ENCODE data around the gene TMEM238L.

DNA sequence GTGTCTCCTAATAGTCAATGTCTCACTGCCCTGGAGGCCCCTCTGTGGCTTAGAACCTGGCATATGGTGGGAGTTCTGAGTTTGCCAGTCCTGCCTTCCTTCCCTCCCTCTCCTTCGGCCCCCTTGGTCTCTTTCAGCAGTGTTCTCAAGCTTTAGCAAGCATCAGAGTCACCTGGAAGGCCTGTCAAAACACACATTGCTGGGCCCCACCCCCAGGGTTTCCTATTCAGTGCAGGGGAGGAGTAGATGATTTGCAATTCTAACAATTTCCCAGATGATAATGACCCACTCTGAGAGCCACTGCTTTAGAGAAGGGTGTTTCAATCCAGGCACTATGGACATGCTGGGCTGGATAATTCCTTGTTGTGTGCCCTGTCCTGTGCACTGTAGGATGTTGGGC is 47.7 kb downstream of the TMEM238L start:
- TF ChIP-seq, protein P1, sequence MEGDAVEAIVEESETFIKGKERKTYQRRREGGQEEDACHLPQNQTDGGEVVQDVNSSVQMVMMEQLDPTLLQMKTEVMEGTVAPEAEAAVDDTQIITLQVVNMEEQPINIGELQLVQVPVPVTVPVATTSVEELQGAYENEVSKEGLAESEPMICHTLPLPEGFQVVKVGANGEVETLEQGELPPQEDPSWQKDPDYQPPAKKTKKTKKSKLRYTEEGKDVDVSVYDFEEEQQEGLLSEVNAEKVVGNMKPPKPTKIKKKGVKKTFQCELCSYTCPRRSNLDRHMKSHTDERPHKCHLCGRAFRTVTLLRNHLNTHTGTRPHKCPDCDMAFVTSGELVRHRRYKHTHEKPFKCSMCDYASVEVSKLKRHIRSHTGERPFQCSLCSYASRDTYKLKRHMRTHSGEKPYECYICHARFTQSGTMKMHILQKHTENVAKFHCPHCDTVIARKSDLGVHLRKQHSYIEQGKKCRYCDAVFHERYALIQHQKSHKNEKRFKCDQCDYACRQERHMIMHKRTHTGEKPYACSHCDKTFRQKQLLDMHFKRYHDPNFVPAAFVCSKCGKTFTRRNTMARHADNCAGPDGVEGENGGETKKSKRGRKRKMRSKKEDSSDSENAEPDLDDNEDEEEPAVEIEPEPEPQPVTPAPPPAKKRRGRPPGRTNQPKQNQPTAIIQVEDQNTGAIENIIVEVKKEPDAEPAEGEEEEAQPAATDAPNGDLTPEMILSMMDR (conservative IDR thresholded peaks at IDR 0.05; ENCODE audit: low read length): no peak
- no peak for TF ChIP-seq EZH2phosphoT487 (IDR thresholded peaks at IDR 0.05; ENCODE audit: borderline replicate concordance)
